ENCODE measurements around the gene OR51L1. TPM values are rescaled to one million over a fixed set of nuclear protein-coding genes. Genes with fewer than 3 reads are reported as not detected.

OR51L1 gene
- total and polyA plus RNA-seq, 5 donors: not detected

- Histone ChIP-seq H3K9me3 (ENCODE audit: control insufficient read depth, low read length) (no peaks in the 10 kb centered on the region), H3K27ac (ENCODE audit: low read length) (no peak overlapping the region), H3K27me3 (ENCODE audit: control insufficient read depth, insufficient read depth) (no peaks in the 10 kb centered on the region), H3K4me1 (ENCODE audit: control insufficient read depth, insufficient read depth, low read length) (no peaks in the 10 kb centered on the region), H3K4me3 (ENCODE audit: low read length) (no peak overlapping the region)
- WGBS: 33% methylated on average over 6 of the region's 6 CpGs
- ATAC-seq (peak in 1 of 2 donors; percentile 21), DNase-seq (peak in 2 of 3 donors; percentile 35 to 74)
- intact Hi-C loops (cut with DNase I): loop anchor here in 3 of 4 donors (5.0 kb wide), 1 partner anchor 367 kb away; the partner anchor contains the start of gene OR51D1 (in 3 of the 3)
Observed at GRCh38 chr11:5004424-5005274, 10.0 kb downstream of the OR51L1 start.

- intact Hi-C loops (cut with DNase I): loop anchor here in 1 of 4 donors (5.0 kb wide), 1 partner anchor 370 kb away; the partner anchor contains the start of gene OR51D1
- ATAC-seq (no peak), DNase-seq (no peak)
- no peaks in the 10 kb centered on the region for H3K4me1 ChIP-seq (ENCODE audit: control insufficient read depth, insufficient read depth, low read length)
- 66% methylated on average over 2 of the region's 2 CpGs for WGBS
- no peak overlapping the region for H3K4me3 ChIP-seq (ENCODE audit: low read length)
- no peaks in the 10 kb centered on the region for H3K9me3 ChIP-seq (ENCODE audit: control insufficient read depth, low read length)
- H3K27ac ChIP-seq (ENCODE audit: low read length): no peak overlapping the region
- H3K27me3 ChIP-seq (ENCODE audit: control insufficient read depth, insufficient read depth): no peaks in the 10 kb centered on the region
Observed at GRCh38 chr11:5007561-5007960, 12.9 kb downstream of the OR51L1 start.

- no peak for ATAC-seq
- H3K27ac ChIP-seq (ENCODE audit: low read length): no peak overlapping the region
- intact Hi-C loops (cut with DNase I): no loop called here
- H3K9me3 ChIP-seq (ENCODE audit: control insufficient read depth, low read length): no peaks in the 10 kb centered on the region
- DNase-seq: no peak
- H3K27me3 ChIP-seq (ENCODE audit: control insufficient read depth, insufficient read depth): no peaks in the 10 kb centered on the region
- H3K4me1 ChIP-seq (ENCODE audit: control insufficient read depth, insufficient read depth, low read length): no peaks in the 10 kb centered on the region
- WGBS: 54% methylated on average over 8 of the region's 8 CpGs
- no peak overlapping the region for H3K4me3 ChIP-seq (ENCODE audit: low read length)
Observed at GRCh38 chr11:5011254-5011653, 16.6 kb downstream of the OR51L1 start.

- H3K9me3 ChIP-seq (ENCODE audit: control insufficient read depth, low read length): no peaks in the 10 kb centered on the region
- H3K4me3 ChIP-seq (ENCODE audit: low read length): no peak overlapping the region
- H3K27me3 ChIP-seq (ENCODE audit: control insufficient read depth, insufficient read depth): no peaks in the 10 kb centered on the region
- WGBS: 67% methylated on average over 1 of the region's 1 CpG
- no peak for ATAC-seq
- no peaks in the 10 kb centered on the region for H3K4me1 ChIP-seq (ENCODE audit: control insufficient read depth, insufficient read depth, low read length)
- H3K27ac ChIP-seq (ENCODE audit: low read length): no peak overlapping the region
- DNase-seq: no peak
- intact Hi-C loops (cut with DNase I): no loop called here
Observed at GRCh38 chr11:5013012-5013411, 18.4 kb downstream of the OR51L1 start.

- no peaks in the 10 kb centered on the region for H3K27me3 ChIP-seq (ENCODE audit: control insufficient read depth, insufficient read depth)
- intact Hi-C loops (cut with DNase I): no loop called here
- DNase-seq: no peak
- no peak overlapping the region for H3K4me3 ChIP-seq (ENCODE audit: low read length)
- no peak for ATAC-seq
- 79% methylated on average over 2 of the region's 2 CpGs for WGBS
- H3K9me3 ChIP-seq (ENCODE audit: control insufficient read depth, low read length): no peaks in the 10 kb centered on the region
- H3K4me1 ChIP-seq (ENCODE audit: control insufficient read depth, insufficient read depth, low read length): no peaks in the 10 kb centered on the region
- H3K27ac ChIP-seq (ENCODE audit: low read length): no peak overlapping the region
Observed at GRCh38 chr11:5021996-5022395, 27.3 kb downstream of the OR51L1 start.

- intact Hi-C loops (cut with DNase I): no loop called here
- H3K27ac ChIP-seq (ENCODE audit: low read length): no peak overlapping the region
- no peak overlapping the region for H3K4me3 ChIP-seq (ENCODE audit: low read length)
- no peak for DNase-seq
- H3K9me3 ChIP-seq (ENCODE audit: control insufficient read depth, low read length): no peaks in the 10 kb centered on the region
- H3K4me1 ChIP-seq (ENCODE audit: control insufficient read depth, insufficient read depth, low read length): no peaks in the 10 kb centered on the region
- no peak for ATAC-seq
- 76% methylated on average over 2 of the region's 2 CpGs for WGBS
- H3K27me3 ChIP-seq (ENCODE audit: control insufficient read depth, insufficient read depth): no peaks in the 10 kb centered on the region
Observed at GRCh38 chr11:5036669-5037068, 42.0 kb downstream of the OR51L1 start.

- no peaks in the 10 kb centered on the region for H3K9me3 ChIP-seq (ENCODE audit: control insufficient read depth, low read length)
- WGBS: 36% methylated on average over 2 of the region's 2 CpGs
- intact Hi-C loops (cut with DNase I): no loop called here
- no peaks in the 10 kb centered on the region for H3K4me1 ChIP-seq (ENCODE audit: control insufficient read depth, insufficient read depth, low read length)
- no peak overlapping the region for H3K27ac ChIP-seq (ENCODE audit: low read length)
- H3K27me3 ChIP-seq (ENCODE audit: control insufficient read depth, insufficient read depth): no peaks in the 10 kb centered on the region
- DNase-seq: no peak
- ATAC-seq: no peak
- H3K4me3 ChIP-seq (ENCODE audit: low read length): no peak overlapping the region
Observed at GRCh38 chr11:5037926-5038325, 43.3 kb downstream of the OR51L1 start.

GRCh38 chr11:5038341-5038740, 43.7 kb downstream of the OR51L1 start:
- Histone ChIP-seq H3K27ac (ENCODE audit: low read length) (no peak overlapping the region), H3K27me3 (ENCODE audit: control insufficient read depth, insufficient read depth) (no peaks in the 10 kb centered on the region), H3K4me3 (ENCODE audit: low read length) (no peak overlapping the region), H3K4me1 (ENCODE audit: control insufficient read depth, insufficient read depth, low read length) (no peaks in the 10 kb centered on the region), H3K9me3 (ENCODE audit: control insufficient read depth, low read length) (no peaks in the 10 kb centered on the region)
- 68% methylated on average over 1 of the region's 1 CpG for WGBS
- ATAC-seq: no peak
- no peak for DNase-seq
- intact Hi-C loops (cut with DNase I): no loop called here

GRCh38 chr11:5040876-5041275, 46.2 kb downstream of the OR51L1 start:
- 49% methylated on average over 4 of the region's 4 CpGs for WGBS
- intact Hi-C loops (cut with DNase I): no loop called here

GRCh38 chr11:5042091-5042490, 47.4 kb downstream of the OR51L1 start:
- Histone ChIP-seq H3K27me3 (ENCODE audit: control insufficient read depth, insufficient read depth) (no peaks in the 10 kb centered on the region), H3K9me3 (ENCODE audit: control insufficient read depth, low read length) (no peaks in the 10 kb centered on the region), H3K4me3 (ENCODE audit: low read length) (no peak overlapping the region), H3K4me1 (ENCODE audit: control insufficient read depth, insufficient read depth, low read length) (no peaks in the 10 kb centered on the region), H3K27ac (ENCODE audit: low read length) (no peak overlapping the region)
- DNase-seq (no peak), ATAC-seq (no peak)
- WGBS: 86% methylated on average over 3 of the region's 3 CpGs
- intact Hi-C loops (cut with DNase I): no loop called here

More at GRCh38 chr11:5040876-5041275, 46.2 kb downstream of the OR51L1 start:
- no peak for DNase-seq
- H3K27me3 ChIP-seq (ENCODE audit: control insufficient read depth, insufficient read depth): no peaks in the 10 kb centered on the region
- no peaks in the 10 kb centered on the region for H3K4me1 ChIP-seq (ENCODE audit: control insufficient read depth, insufficient read depth, low read length)
- H3K9me3 ChIP-seq (ENCODE audit: control insufficient read depth, low read length): no peaks in the 10 kb centered on the region
- H3K4me3 ChIP-seq (ENCODE audit: low read length): no peak overlapping the region
- no peak overlapping the region for H3K27ac ChIP-seq (ENCODE audit: low read length)
- no peak for ATAC-seq

- Histone ChIP-seq H3K27ac (ENCODE audit: low read length) (no peak overlapping the region), H3K9me3 (ENCODE audit: control insufficient read depth, low read length) (no peaks in the 10 kb centered on the region), H3K27me3 (ENCODE audit: control insufficient read depth, insufficient read depth) (no peaks in the 10 kb centered on the region), H3K4me3 (ENCODE audit: low read length) (no peak overlapping the region), H3K4me1 (ENCODE audit: control insufficient read depth, insufficient read depth, low read length) (no peaks in the 10 kb centered on the region)
- intact Hi-C loops (cut with DNase I): no loop called here
- ATAC-seq (no peak), DNase-seq (no peak)
- 51% methylated on average over 2 of the region's 2 CpGs for WGBS
Observed at GRCh38 chr11:5043380-5043779, 48.7 kb downstream of the OR51L1 start.
